HepG2 (cell line): ENCODE data around the gene DNAJB12. TPM values are rescaled to one million over a fixed set of nuclear protein-coding genes. Genes with fewer than 3 reads are reported as not detected.

Experiments
- AGO1 ChIP-seq: fragments of 200-400 bp; formaldehyde crosslinking; IDR thresholded peaks from 2 replicates; pipeline ENCODE4 v1.6.1; 2017; ENCODE audit warnings: mild to moderate bottlenecking, low read depth, low read length, moderate library complexity; ENCODE audit not compliant: poor library complexity, severe bottlenecking
- BRD4 ChIP-seq: sonication (generic); formaldehyde crosslinking; IDR thresholded peaks from 2 replicates; pipeline ENCODE4 v1.4.0; 2020; ENCODE audit warnings: missing genetic modification reagents
- CEBPG ChIP-seq: IDR thresholded peaks from 2 replicates; pipeline ENCODE4 v1.6.1; 2016
- E2F2 ChIP-seq: sonication (generic); formaldehyde crosslinking; IDR thresholded peaks from 2 replicates; pipeline ENCODE4 v1.4.0; 2020; ENCODE audit warnings: missing genetic modification reagents, borderline replicate concordance
- EED ChIP-seq: sonication (generic); formaldehyde crosslinking; IDR thresholded peaks from 2 replicates; pipeline ENCODE4 v1.5.0; 2020; ENCODE audit warnings: mild to moderate bottlenecking, missing genetic modification reagents
- FOXA1 ChIP-seq, 2 experiments: fragments of 450-650 bp in 1 of 2; sonication (generic) in 1 of 2; formaldehyde crosslinking in 1 of 2; IDR thresholded peaks; 2 replicates each; pipeline versions ENCODE4 v1.4.0 to v1.6.1; 2016 to 2020; ENCODE audit warnings: missing genetic modification reagents in 1 of 2
- KLF11 ChIP-seq: IDR thresholded peaks from 2 replicates; pipeline ENCODE4 v1.6.1; 2016; ENCODE audit warnings: missing compliant biosample characterization
- KLF16 ChIP-seq, 2 experiments: sonication (generic) in 1 of 2; formaldehyde crosslinking in 1 of 2; IDR thresholded peaks; 2 replicates each; pipeline versions ENCODE4 v1.6.1 to v1.8.0; 2016 to 2023; ENCODE audit warnings: missing genetic modification reagents in 2 of 2, missing compliant biosample characterization in 1 of 2
- MLLT10 ChIP-seq: sonication (generic); formaldehyde crosslinking; IDR thresholded peaks from 2 replicates; pipeline ENCODE4 v1.4.0; 2020; ENCODE audit warnings: missing genetic modification reagents
- RARG ChIP-seq: sonication (generic); formaldehyde crosslinking; IDR thresholded peaks from 2 replicates; pipeline ENCODE4 v1.4.0; 2020; ENCODE audit warnings: low read depth, mild to moderate bottlenecking, missing genetic modification reagents
- TGIF2 ChIP-seq: IDR thresholded peaks from 2 replicates; pipeline ENCODE4 v1.6.1; 2016; ENCODE audit warnings: control low read depth, missing compliant biosample characterization
- XRCC5 ChIP-seq: fragments of 200-400 bp; formaldehyde crosslinking; optimal IDR thresholded peaks from 2 replicates; pipeline ENCODE3; 2017; ENCODE audit warnings: mild to moderate bottlenecking, low read length
- ZNF230 ChIP-seq: sonication (generic); formaldehyde crosslinking; IDR thresholded peaks from 2 replicates; pipeline ENCODE4 v1.4.0; 2020; ENCODE audit warnings: mild to moderate bottlenecking, missing genetic modification reagents
- ZNF296 ChIP-seq: sonication (generic); formaldehyde crosslinking; conservative IDR thresholded peaks from 2 replicates; pipeline ENCODE4 v1.5.0; 2020; ENCODE audit warnings: mild to moderate bottlenecking, missing genetic modification reagents
- ZNF343 ChIP-seq: sonication (generic); formaldehyde crosslinking; IDR thresholded peaks from 2 replicates; pipeline ENCODE4 v1.4.0; 2020; ENCODE audit warnings: mild to moderate bottlenecking, missing genetic modification reagents
- ZNF432 ChIP-seq: sonication (generic); formaldehyde crosslinking; IDR thresholded peaks from 2 replicates; pipeline ENCODE4 v1.5.0; 2020; ENCODE audit warnings: missing genetic modification reagents, mild to moderate bottlenecking, borderline replicate concordance
- ZNF574 ChIP-seq: sonication (generic); formaldehyde crosslinking; IDR thresholded peaks from 2 replicates; pipeline ENCODE4 v1.4.0; 2020; ENCODE audit warnings: missing genetic modification reagents
- ZNF605 ChIP-seq: sonication (generic); formaldehyde crosslinking; IDR thresholded peaks from 2 replicates; pipeline ENCODE4 v1.8.0; 2022; ENCODE audit warnings: mild to moderate bottlenecking, missing genetic modification reagents
- ZNF75D ChIP-seq: sonication (generic); formaldehyde crosslinking; IDR thresholded peaks from 2 replicates; pipeline ENCODE4 v1.8.1; 2023; ENCODE audit warnings: missing genetic modification reagents, mild to moderate bottlenecking, borderline replicate concordance
- ZNF788 ChIP-seq: sonication (generic); formaldehyde crosslinking; IDR thresholded peaks from 2 replicates; pipeline ENCODE4 v1.5.0; 2020; ENCODE audit warnings: mild to moderate bottlenecking, missing genetic modification reagents, borderline replicate concordance
- ZNF850 ChIP-seq: sonication (generic); formaldehyde crosslinking; conservative IDR thresholded peaks from 2 replicates; pipeline ENCODE4 v1.9.0; 2021; ENCODE audit warnings: mild to moderate bottlenecking, missing genetic modification reagents
- polyA plus RNA-seq, 8 experiments: library from polyadenylated mRNA; depleted of rRNA in 3 of 8; stranded (reverse) in 7 of 8; unstranded in 1 of 8; fragments of >200 nt; fragmentation: Illumina TruSeq in 4 of 8; extraction: Trizol in 4 of 8; gene quantifications; 2 replicates each; pipeline versions ENCODE4 v1.2.1 to v1.2.3, GENCODE V29; 2011 to 2016; ENCODE audit warnings: low read depth in 4 of 8, missing spikeins in 1 of 8, mixed read lengths in 1 of 8; ENCODE audit not compliant: insufficient read depth in 1 of 8
- total RNA-seq, 5 experiments: library from RNA; depleted of rRNA; stranded (reverse); fragments of >200 nt; fragmentation: Illumina TruSeq; extraction: Trizol; gene quantifications; 2 replicates each; pipeline ENCODE4 v1.2.3, GENCODE V29; 2016; ENCODE audit warnings: low read depth in 1 of 5
- TF ChIP-seq, protein P1 (sequence below): sonication (generic); formaldehyde crosslinking; IDR thresholded peaks from 2 replicates; pipeline ENCODE4 v1.5.1; 2020; ENCODE audit warnings: missing genetic modification reagents, mild to moderate bottlenecking, borderline replicate concordance
- TF ChIP-seq, protein P2 (sequence below): IDR thresholded peaks from 2 replicates; pipeline ENCODE4 v1.6.1; 2016; ENCODE audit warnings: missing genetic modification reagents, missing compliant biosample characterization
- TF ChIP-seq, protein P3 (sequence below): IDR thresholded peaks from 2 replicates; pipeline ENCODE4 v1.6.1; 2016; ENCODE audit warnings: mild to moderate bottlenecking, missing biosample characterization, missing genetic modification reagents

DNAJB12 gene
- total and polyA plus RNA-seq, 2 of the 13 experiments (the other 11 are each of a cell fraction or from before 2014, with no cell fraction given): 10.8 to 18.2 TPM

- peak; percentile 71 for TF ChIP-seq ZNF574 (CRISPR knock-in tag)
- peak; percentile 29 for TF ChIP-seq XRCC5
- TF ChIP-seq EED (CRISPR knock-in tag): 0 out of 2 replicates have a peak, but pooled peaks have one; percentile 31
- TF ChIP-seq TGIF2: peak; percentile 90
- no peak for TF ChIP-seq MLLT10 (CRISPR knock-in tag)
- TF ChIP-seq ZNF788 (CRISPR knock-in tag): peak; percentile 91; the same call in 1 of the 2 replicates
- no peak for TF ChIP-seq FOXA1 (IDR thresholded peaks at IDR 0.05)
- no peak; the same call in 1 of the 2 replicates for TF ChIP-seq FOXA1 (CRISPR knock-in tag; IDR thresholded peaks at IDR 0.05)
- no peak for TF ChIP-seq RARG (CRISPR knock-in tag)
- TF ChIP-seq KLF16 (CRISPR knock-in tag; IDR thresholded peaks at IDR 0.05): peak in 1 of 2 experiments; percentile 78; a peak in 2 of 4 replicates
- 0 out of 2 replicates have a peak, but pooled peaks have one; percentile 66 for TF ChIP-seq KLF11 (CRISPR knock-in tag)
- TF ChIP-seq ZNF296 (CRISPR knock-in tag): 0 out of 2 replicates have a peak, but pooled peaks have one; percentile 39
- TF ChIP-seq ZNF432: no peak
- TF ChIP-seq ZNF343 (CRISPR knock-in tag): 0 out of 2 replicates have a peak, but pooled peaks have one; percentile 25
- no peak for TF ChIP-seq E2F2 (CRISPR knock-in tag)
- TF ChIP-seq ZNF850: no peak
- TF ChIP-seq, protein P1, sequence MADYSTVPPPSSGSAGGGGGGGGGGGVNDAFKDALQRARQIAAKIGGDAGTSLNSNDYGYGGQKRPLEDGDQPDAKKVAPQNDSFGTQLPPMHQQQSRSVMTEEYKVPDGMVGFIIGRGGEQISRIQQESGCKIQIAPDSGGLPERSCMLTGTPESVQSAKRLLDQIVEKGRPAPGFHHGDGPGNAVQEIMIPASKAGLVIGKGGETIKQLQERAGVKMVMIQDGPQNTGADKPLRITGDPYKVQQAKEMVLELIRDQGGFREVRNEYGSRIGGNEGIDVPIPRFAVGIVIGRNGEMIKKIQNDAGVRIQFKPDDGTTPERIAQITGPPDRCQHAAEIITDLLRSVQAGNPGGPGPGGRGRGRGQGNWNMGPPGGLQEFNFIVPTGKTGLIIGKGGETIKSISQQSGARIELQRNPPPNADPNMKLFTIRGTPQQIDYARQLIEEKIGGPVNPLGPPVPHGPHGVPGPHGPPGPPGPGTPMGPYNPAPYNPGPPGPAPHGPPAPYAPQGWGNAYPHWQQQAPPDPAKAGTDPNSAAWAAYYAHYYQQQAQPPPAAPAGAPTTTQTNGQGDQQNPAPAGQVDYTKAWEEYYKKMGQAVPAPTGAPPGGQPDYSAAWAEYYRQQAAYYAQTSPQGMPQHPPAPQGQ (CRISPR knock-in tag): no peak
- TF ChIP-seq, protein P2, sequence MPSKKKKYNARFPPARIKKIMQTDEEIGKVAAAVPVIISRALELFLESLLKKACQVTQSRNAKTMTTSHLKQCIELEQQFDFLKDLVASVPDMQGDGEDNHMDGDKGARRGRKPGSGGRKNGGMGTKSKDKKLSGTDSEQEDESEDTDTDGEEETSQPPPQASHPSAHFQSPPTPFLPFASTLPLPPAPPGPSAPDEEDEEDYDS (CRISPR knock-in tag): 0 out of 2 replicates have a peak, but pooled peaks have one; percentile 38
- TF ChIP-seq AGO1: no peak
- TF ChIP-seq CEBPG (CRISPR knock-in tag): no peak
- TF ChIP-seq BRD4 (CRISPR knock-in tag): peak; percentile 79
- peak; percentile 67 for TF ChIP-seq ZNF605 (CRISPR knock-in tag)
- TF ChIP-seq ZNF75D: no peak
- TF ChIP-seq, protein P3, sequence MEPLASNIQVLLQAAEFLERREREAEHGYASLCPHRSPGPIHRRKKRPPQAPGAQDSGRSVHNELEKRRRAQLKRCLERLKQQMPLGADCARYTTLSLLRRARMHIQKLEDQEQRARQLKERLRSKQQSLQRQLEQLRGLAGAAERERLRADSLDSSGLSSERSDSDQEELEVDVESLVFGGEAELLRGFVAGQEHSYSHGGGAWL: peak; percentile 87
- peak; percentile 29; the same call in 1 of the 2 replicates for TF ChIP-seq ZNF230 (CRISPR knock-in tag)
Observed at GRCh38 chr10:72316748-72317435, 37.8 kb downstream of the DNAJB12 start (continued).
